Activated CD8-positive, alpha-beta memory T cell treated with anti-CD3 and anti-CD28 coated beads for 36 hours (primary cell): ENCODE measurements around the gene MAP3K13. TPM values are rescaled to one million over a fixed set of nuclear protein-coding genes. Genes with fewer than 3 reads are reported as not detected.

Experiments
- CTCF ChIA-PET: fragments of 350-600 bp; sonication (Branson Sonifier 250); formaldehyde crosslinking; loops from one replicate; lab custom pipeline; 2021; ENCODE audit warnings: antibody characterized with exemption; lab: Charles Lee
- POLR2A ChIA-PET: fragments of 350-600 bp; sonication (Branson Sonifier 250); formaldehyde crosslinking; loops from one replicate; lab custom pipeline; 2021; ENCODE audit warnings: antibody characterized with exemption; lab: Charles Lee
- total RNA-seq, 2 experiments: library from RNA; stranded (reverse); gene quantifications; one replicate each; pipeline ENCODE4 v1.2.3, GENCODE V29; 2021

Gene MAP3K13, protein sequence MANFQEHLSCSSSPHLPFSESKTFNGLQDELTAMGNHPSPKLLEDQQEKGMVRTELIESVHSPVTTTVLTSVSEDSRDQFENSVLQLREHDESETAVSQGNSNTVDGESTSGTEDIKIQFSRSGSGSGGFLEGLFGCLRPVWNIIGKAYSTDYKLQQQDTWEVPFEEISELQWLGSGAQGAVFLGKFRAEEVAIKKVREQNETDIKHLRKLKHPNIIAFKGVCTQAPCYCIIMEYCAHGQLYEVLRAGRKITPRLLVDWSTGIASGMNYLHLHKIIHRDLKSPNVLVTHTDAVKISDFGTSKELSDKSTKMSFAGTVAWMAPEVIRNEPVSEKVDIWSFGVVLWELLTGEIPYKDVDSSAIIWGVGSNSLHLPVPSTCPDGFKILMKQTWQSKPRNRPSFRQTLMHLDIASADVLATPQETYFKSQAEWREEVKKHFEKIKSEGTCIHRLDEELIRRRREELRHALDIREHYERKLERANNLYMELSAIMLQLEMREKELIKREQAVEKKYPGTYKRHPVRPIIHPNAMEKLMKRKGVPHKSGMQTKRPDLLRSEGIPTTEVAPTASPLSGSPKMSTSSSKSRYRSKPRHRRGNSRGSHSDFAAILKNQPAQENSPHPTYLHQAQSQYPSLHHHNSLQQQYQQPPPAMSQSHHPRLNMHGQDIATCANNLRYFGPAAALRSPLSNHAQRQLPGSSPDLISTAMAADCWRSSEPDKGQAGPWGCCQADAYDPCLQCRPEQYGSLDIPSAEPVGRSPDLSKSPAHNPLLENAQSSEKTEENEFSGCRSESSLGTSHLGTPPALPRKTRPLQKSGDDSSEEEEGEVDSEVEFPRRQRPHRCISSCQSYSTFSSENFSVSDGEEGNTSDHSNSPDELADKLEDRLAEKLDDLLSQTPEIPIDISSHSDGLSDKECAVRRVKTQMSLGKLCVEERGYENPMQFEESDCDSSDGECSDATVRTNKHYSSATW
- total RNA-seq = 10 to 100 TPM; 13.1 to 15.7 TPM

DNA sequence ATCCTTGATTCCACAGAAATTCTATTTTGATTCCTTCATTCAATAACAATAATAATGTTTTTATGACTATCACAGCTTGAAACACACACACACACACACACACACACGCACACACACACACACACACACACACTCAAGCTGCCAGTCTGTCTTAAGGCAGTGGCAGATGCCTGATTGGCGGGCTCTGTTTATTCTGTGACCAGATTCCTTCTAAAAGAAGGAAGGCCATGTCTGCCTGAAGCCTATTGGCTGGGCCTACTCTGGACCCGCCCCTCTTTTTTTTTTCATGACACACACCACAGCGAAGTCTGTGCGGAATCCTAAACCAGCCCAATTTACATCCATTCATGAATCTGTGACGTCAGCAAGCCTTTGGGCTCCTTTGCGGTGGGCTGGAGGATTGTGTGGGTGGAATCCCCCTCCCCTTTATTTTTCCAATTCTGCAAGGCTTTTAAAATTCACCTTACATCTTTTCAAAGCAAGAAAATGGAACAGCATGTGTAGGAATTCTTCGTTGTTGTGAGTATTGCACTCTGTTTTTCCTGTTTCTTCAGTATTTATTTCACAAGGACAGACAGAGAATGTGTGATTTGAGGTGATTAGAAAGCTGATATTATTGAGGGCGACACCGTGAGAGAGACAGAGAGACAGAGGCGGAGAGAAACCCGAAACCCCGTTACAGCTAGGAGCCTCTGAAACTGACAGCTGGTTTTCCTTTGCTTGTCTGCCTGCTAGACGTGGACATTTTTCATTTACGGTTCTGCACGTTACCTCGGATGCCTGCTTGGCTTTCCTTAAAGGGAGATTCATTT, at the start of gene MAP3K13:
TSS of gene MAP3K13 (plus strand) at position 287 of the 812 bp plus-strand sequence. CDS start 65,446 bp downstream, outside the sequence.
- ChIA-PET CTCF (no interaction called here), POLR2A (interaction anchor here (0.5 kb wide), 1 partner anchor 919 kb away, joined by 3 read pairs; no protein-coding TSS in a partner anchor)

DNA sequence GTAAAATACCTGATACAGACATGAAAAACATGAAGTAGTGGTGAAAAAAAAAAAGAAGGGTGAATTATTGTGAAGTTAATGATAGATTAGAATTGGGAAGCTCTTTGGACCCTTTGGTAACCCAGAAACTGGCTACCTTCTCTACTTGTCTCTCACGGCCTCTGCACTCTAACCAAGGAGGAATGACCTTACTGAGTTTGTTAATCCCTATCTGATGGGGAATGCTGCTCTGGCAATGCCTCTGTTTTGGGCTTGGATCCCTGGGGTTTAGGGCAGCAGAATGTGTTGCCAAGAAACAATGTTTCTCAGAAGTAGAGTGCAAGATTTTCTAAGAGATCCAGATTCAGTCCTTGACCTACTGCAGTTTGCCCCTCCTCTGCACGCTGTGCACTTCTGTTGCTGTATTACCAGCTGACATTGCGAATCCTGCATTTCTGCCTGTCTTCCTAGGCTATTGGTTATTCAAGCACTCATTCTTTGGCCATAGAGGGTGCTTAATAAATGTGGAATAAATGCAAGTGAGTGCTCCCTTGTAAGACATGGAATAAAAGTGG, 49.2 kb upstream of the MAP3K13 start:
- CTCF ChIA-PET = no interaction called here
- POLR2A ChIA-PET = no interaction called here

DNA sequence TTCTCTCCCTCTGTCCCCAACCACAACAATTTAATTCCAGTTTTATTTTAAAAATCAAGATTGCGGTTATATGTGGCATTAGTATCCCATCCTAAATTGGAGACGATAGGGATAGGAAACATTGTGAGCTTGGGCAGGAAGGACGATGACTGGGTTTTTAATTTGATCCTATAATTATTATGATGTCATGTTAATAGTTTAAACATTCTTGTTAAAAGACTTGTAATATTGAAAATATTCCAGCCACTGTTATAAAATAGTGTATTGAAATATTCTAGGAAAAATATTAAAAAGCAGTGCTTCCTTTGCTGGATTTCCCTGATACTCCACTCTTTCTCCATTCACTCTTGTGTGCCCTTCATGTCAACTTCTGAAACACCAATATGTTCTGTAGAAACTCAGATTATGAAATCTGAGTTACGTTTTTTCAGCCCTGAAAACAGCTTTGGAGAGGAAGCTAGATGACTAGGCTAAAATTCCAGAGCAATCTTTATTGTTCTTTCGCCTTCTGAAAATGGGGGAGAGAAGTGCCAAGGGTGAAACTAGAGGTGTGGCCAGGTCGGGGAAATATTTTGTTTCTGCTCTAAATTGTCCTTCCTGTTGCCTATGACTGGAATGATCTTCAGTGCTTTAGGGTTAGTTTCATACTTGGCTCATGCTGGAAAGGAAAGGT, 46.1 kb upstream of the MAP3K13 start:
- ChIA-PET POLR2A (no interaction called here), CTCF (no interaction called here)

DNA sequence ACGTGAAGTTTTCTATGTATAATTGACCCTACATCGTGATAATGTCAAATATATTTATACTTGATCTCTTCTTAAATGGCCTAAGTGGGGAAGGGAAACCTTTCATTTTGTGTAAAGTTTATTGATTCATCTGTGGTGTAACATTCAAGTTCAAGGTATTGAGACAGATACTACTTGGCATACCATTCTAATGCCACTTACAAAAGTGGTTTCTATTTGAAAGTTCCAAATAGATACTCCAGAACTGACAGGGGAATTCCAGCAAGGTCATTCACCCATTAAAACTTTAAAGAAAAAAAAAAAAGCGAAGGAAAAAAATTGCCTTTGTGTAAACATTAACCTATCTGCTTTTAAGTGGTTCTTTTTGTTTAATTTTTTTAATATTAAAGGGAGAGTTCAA, 45.3 kb upstream of the MAP3K13 start:
- POLR2A ChIA-PET = no interaction called here
- CTCF ChIA-PET = no interaction called here

DNA sequence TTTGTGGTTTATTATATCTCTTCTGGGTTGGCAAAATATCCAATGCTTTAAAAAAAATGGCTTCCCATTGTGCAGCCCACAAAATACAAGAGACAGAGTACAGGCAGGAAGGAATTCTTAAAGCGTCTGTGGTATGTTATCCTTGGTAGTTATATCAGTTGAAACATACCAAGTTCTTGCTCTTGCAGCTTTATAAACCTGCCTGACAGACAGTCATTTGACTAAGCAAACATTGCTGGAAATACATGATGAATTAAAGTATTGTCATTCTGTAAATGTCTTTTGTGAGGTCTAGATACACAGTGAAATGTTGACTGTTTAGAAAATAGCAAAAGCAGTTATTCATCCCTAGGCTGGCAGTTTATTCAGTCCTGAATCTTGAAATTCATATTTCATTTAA, 44.8 kb upstream of the MAP3K13 start:
- ChIA-PET CTCF (no interaction called here), POLR2A (no interaction called here)

DNA sequence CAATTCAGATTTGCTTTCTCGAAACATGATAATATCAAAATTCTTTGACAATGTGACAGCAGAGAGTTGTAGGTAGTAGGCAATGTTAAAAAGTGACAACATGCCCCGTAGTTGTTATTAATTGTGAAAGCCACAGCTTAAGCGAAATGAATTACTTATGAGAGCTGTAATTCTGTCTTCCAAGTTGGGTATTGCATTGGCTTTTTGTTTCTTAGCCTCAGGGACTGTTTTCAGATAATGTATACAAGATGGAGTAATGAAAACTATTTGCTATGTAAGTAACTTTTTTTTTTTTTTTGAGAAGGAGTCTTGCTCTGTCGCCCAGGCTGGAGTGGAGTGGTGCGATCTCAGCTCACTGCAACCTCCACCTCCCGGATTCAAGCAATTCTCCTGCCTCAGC, 43.1 kb upstream of the MAP3K13 start:
- CTCF ChIA-PET = no interaction called here
- POLR2A ChIA-PET = no interaction called here

DNA sequence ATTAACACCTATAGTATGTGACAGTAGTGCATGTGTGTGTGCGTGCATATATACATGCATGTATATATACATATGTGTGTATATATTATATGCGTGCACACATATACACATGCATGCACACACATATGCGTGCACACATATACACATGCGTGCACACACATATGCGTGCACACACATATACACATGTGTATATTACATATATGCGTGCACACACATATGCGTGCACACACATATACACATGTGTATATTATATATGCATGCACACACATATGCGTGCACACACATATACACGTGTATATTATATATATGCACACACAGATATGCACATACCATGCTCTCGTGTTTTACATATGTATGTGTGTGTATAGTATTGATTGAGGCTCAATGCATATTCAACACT, 42.0 kb upstream of the MAP3K13 start:
- CTCF ChIA-PET = no interaction called here
- POLR2A ChIA-PET = no interaction called here

DNA sequence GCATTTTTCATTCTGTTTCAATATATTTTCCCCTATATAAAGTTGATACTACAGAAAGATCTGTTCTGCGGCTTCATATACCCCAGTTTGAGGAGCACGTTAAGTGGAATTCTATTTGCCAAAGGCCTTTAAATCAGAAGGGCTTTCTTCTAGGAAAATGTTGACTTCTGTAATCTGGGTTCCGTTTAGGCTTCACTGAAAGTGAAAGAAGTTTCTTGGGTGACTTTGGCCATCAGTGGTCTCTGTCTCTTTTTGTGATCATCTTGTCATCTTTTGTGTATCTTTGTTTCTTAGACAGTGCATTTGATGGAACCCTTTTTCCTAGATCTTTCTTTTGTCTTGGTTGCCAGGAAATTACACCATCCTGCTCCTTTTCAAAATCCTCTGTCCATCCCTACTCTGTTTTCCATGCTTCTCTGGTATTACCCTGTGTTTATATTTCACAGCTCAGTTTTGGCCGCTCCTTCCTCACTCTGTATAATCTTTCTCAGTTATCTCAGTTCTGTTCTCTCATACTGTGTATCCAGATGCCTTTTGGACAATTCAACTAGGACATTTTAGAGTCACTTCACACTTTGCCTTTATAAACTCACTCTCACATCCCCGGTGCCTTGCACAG, 40.7 kb upstream of the MAP3K13 start:
- ChIA-PET POLR2A (no interaction called here), CTCF (no interaction called here)

DNA sequence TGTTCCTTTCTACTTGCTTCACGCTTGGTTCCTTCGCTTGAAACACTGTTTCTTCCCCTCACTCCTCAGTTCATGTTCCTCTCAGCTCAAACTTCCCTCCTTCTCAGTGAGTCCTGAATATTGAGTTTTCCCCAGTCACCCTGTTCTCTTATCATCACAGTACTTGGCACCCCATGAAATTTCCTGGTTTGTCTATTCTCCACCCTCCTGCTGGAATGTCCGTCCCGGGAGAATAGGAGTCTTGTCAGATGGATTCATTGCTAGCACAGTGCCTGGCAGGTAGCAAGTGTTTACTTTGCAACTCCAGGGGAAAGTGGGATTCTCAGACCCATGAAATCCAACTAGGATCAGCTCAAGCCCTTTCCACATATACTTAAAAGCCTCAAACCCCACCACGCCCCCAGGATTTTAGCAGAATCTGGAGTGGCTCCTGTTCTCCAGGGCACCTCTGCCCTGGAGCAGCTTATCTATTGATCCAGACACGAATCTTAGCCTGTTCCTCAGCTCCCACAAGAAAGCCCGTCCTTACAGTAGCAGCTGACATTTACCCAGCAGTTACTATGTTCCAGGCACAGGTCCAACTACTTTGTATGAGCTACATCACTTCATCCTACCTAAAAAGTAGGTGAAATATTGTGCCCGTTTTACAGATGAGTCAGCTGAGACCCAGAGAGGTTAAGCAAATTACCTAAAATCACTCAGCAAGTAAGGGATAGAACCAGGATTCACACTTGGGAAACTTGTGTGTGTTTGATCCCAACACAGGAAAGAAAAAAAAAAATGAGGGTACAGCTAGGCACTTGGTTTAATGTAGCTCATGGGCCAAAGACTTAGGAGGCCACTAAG, 36.8 kb upstream of the MAP3K13 start:
- POLR2A ChIA-PET = no interaction called here
- CTCF ChIA-PET = no interaction called here

DNA sequence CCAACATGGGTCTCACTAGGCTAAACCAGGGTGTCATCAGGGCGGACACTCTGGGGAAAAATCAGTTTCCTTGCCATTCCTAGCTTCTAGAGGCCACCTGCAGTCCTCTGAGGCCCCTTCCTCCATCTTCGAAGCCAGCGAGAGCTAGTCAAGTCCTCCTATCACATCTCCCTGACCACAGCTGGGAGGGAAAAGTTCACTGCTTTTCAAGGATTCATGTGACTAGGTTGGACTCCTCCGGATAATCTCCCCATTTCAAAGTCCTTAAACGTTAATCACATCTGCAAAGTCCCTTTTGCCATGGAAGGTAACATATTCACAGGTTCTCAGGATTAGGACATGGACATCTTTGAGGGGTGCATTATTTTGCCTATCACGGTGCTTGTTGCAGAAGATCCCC, 35.9 kb upstream of the MAP3K13 start:
- ChIA-PET POLR2A (no interaction called here), CTCF (no interaction called here)

DNA sequence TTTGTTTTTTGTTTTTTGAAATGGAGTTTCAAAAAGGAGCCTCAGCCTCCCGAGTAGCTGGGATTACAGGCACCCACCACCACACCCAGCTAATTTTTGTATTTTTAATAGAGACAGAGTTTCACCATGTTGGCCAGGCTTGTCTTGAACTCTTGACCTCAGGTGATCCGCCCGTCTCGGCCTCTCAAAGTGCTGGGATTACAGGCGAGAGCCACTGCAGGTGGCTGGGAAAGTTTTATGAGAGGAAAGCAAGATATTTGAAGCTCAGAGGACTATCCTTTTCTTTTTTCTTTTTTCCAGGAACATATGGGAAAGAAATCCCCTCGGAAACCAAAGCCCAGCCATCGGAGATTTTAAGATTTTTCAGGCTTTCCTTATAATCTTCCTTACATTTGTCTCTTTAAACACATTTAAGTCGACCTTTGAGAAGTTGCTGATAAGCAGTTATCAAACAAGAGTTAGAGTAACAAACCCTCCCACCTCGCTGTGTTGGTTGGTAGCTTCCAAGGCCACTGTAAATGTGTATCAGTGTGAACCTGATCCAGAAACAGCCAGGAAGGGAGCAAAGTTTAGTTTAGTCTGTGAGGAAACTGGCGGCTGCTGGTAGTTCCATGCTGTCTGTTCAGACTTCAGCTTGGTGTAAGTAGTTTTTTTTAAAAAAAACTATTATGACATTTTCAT, 34.5 kb upstream of the MAP3K13 start:
- CTCF ChIA-PET = no interaction called here
- POLR2A ChIA-PET = no interaction called here

DNA sequence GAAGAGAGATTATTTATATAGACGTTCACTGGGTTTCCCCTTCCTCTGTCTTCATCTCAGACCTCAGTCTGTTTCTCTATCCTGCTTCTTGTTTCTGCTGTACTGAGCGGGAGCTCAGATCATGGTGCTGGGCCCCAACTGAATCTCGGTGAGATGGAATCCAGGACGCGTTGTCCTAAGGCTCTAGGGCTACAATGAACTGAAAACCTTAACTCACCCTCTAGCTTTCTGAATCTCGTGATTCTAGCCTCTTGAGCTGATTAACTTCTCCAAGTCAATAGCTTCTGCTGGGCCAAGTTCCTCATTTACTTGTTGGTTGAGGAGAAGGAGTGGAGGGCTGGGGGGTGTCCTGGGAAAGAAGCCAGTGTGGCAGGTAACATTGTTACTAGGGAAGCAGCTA, 32.7 kb upstream of the MAP3K13 start:
- CTCF ChIA-PET = interaction anchor here (0.7 kb wide), 1 partner anchor 390 kb away, joined by 3 read pairs; no protein-coding TSS in a partner anchor
- POLR2A ChIA-PET = no interaction called here

DNA sequence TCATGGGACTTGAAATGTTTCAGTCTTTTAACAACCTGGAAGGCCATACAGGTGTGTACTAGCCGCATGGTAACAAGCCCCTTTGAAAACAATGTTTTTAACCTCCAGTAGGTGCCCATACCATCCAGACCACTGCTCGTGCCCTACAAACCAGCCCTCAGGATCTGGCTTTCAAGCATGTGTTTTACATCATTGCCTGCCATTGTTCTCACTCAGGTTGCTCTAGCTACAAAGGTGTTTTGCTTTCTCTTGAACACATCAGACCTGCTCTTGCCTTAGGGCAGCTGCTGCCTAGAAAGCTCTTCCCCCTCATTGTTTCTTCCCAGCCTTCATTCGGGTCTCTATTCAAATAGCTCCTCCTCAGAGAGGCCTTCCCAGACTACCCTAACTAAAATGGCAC, 32.3 kb upstream of the MAP3K13 start:
- ChIA-PET CTCF (no interaction called here), POLR2A (no interaction called here)

DNA sequence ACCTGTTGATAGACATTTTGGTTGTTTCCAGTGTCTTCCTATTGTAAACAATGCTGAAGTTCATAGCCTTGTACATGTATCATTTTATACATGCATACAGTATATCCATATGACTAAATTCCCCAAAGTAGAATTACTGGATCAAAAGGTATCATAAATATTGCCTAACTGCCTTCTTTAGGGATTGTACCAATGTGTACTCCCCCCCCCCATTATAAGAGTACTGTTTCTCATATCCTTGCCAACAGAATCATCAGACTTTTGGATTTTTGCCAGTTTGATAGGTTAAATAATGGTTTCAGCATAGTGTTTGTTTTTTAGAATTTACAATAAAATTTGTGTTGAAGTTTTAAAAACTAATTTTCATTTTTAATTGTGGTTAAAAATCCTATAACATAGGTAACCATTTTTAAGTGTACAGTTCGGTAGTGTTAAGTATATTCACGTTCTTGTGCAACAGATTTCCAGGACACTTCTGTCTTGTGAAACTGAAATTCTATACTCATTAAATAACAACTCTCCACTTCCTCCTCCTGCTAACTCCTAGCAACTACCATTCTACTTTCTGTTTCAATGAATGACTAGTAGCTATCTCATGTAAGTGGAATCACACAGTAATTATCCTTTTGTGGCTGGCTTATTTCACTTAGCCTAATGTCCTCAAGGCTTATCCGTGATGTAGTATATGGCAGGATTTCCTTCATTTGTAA, 30.8 kb upstream of the MAP3K13 start:
- POLR2A ChIA-PET = no interaction called here
- CTCF ChIA-PET = no interaction called here

DNA sequence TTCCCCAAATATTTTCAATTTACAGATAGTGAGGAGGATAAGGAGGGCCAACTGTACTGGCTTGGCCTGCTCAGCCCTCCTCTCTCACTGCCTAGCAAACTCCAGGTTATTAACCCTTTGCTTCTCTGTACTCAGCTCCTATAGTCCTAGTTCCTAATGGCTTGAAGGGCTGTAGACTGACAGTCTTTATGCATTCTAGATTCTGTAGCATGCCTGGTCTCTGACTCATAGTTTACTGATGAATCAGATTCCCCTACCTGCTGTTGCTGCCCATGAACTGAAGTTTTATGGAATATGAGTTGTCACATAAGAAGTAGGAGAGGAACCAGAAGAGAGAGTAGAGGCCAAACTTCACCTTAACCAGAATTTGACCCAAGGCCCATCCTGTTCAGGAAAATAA, 27.1 kb upstream of the MAP3K13 start:
- CTCF ChIA-PET = no interaction called here
- POLR2A ChIA-PET = no interaction called here

DNA sequence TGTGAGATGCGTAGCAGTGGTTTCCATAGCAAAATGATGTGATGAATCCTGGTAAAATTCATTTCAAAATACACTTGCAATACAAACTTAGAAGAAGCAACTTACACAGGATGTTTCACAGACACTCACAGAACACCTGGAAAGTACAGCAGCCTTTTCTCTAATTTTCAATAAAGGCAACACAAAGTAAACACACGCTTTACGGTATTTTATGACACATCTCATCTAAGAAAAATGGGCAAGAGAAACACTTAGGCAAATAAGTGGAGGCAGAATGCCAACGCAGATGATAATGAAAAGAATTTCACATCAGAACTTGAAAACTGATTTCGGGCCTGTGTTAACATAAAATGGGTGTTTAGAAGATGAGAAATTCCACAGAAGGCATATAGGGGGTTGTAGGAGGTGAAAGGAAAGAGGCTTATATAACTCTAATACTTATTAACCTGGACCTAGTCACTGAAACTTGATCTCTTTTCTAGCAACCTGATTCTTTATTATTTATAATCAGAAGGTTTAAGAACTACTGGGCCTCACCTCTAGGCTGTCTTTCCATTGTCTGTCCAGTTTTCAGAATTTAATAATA, 25.6 kb upstream of the MAP3K13 start:
- ChIA-PET POLR2A (no interaction called here), CTCF (interaction anchor here (0.6 kb wide), 1 partner anchor 250 kb away, joined by 4 read pairs; no protein-coding TSS in a partner anchor)
